Activated gamma-delta T cell treated with anti-CD3 and anti-CD28 coated beads, Interleukin-2, amount 50 U/mL, for 16 hours (primary cell): ENCODE measurements around the gene COG2.
"Not testable (repeated sequence)": the region's sequence is repeated elsewhere in the genome, so short reads cannot be mapped to it uniquely, and the experiment has no call there.

Experiments used
- DNase-seq: peaks from one replicate; pipeline ENCODE4 v3.0.0-alpha.2; 2020; ENCODE audit warnings: low read depth

The COG2 gene

DNA sequence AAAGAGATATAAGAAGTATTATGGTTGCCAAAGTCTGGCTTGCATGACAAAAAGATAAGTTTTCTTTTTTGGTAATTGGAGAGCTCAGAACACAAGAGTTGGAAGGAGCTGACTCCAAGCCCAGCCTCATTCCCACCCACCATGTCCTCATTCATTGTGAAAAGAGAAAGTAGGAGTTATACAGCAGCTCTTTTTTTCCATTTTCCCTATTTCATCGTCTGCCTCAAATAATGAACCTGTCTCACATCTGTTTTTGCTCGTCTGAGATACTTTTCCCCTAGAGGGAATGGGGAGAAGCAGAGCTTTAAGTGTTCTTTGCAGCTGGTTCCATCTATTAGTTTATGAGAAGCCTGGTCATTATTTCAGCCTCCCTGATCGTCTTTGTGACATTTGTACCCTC, 36.9 kb downstream of the COG2 start:
- DNase-seq, result no peak

- DNase-seq, result no peak
Measured at GRCh38 chr1:230679825-230680224, 37.5 kb downstream of the COG2 start.

GRCh38 chr1:230680300-230681025, 38.2 kb downstream of the COG2 start:
- DNase-seq, result no peak

GRCh38 chr1:230681599-230681998, 39.3 kb downstream of the COG2 start:
- DNase-seq, result no peak

GRCh38 chr1:230682274-230682673, 40.0 kb downstream of the COG2 start:
- DNase-seq, result no peak

GRCh38 chr1:230682882-230683610, 40.8 kb downstream of the COG2 start:
- DNase-seq, result no peak

DNA sequence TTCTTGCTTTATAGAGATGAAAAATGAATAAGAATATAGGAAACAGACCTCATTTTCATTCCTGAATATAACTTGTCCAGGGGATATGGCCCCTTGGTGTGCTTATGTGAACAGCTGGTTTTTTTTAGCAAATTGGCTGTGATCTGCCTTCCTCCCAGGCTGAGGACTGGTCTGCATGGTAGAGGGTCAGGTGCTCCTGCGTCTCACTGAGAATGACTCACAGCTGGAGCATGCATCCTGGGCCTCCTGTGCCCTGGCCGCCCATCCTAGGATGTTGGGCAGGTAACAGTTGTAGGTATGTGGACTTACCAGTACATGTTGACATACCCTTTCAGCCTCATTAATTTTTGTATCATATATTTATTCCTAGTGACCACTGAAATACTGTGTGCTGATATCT, 41.9 kb downstream of the COG2 start:
- DNase-seq, result no peak

DNA sequence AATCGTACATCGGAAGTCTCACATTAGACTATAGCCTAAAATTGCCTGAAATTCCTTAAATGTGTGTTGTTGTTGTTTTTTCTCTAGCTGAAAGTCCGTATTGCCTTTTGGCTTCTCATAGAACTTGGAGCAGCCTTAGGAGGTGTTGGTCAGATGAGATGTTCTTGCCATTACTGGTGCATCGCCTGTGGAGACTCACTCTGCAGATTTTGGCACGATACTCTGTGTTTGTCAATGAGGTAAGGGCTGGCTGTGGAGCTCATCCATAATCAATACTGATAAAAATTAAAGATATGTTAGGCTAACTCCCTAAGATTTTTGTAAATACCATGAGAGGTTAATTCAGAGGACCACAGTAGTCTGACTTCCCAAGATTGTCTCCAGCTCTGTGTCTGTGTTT, 42.7 kb downstream of the COG2 start:
- no peak for DNase-seq

DNA sequence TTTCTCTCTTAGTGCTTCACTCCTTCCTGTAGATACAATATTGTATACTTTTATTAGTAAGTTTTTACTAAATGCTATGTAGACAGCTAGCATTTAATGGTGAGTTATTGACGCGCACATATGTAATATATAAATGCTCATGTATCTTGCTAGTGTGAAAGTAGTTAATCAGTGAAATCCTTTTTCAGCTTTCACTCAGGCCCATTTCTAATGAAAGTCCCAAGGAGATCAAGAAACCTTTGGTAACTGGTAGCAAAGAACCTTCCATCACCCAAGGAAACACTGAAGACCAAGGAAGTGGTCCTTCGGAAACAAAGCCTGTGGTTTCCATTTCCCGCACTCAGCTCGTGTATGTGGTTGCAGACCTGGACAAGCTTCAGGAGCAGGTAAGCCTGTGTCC, 44.5 kb downstream of the COG2 start:
- DNase-seq, result no peak

DNA sequence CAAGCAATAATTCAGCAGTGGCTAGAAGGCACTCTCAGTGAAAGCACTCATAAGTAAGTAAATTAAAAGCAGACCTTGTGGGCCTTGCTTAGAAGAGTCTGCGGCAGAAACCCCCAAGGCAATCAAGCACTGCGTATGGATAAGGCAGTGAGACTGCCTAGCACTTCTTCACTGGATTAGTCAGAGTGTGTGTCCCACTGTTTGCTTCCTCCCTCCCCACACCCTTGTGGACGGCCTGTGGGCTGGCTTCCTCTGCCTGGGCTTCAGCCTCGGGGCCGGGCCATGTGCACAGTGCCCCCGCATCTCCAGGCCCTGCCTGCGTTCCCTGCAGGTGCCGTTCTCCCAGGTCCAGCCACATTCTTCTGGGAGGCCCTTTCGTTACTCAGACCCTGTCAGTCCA, 47.8 kb downstream of the COG2 start:
- DNase-seq, result no peak

- no peak for DNase-seq
Measured at GRCh38 chr1:230691615-230692014, 49.3 kb downstream of the COG2 start.

DNA sequence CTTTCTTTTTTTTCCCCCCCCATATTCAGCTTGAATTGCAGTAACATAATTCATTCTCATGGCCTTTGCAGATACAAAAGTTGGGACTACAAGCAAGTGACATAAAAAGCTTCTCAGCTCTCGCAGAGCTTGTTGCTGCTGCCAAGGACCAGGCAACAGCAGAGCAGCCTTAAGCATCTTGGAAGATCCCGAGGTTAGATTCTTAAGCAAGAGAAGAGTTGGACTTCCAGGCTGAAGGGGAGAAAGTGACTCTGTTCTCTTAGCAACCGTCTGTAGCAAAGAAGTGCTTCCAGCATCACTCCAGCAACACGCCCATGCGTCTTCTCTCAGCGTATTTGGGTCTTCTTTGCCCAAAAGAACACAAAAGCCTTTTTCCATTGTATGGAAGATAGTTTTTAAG, 50.9 kb downstream of the COG2 start:
- no peak for DNase-seq

GRCh38 chr1:230693777-230694176, 51.5 kb downstream of the COG2 start:
- no peak for DNase-seq

DNA sequence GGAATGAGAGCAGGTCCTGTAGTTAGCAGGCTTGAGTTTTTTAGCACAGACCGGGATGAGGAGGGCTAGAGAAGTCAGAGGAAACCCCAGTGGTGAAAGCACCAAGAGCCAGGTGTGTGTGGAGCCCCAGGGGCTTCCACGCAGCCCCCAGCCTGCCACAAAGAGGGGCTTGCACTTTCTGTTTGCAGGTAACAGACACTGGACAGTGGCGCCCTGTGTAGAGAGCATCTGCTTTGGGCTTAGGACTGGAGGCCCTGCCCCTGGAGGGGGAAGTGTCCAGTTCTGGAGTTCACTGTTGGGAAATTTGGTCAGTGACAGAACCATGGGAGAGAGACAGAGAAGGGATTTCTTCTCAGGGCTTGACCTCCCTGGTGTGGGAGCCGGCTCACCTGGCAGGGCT, 52.2 kb downstream of the COG2 start:
- DNase-seq, result no peak

DNA sequence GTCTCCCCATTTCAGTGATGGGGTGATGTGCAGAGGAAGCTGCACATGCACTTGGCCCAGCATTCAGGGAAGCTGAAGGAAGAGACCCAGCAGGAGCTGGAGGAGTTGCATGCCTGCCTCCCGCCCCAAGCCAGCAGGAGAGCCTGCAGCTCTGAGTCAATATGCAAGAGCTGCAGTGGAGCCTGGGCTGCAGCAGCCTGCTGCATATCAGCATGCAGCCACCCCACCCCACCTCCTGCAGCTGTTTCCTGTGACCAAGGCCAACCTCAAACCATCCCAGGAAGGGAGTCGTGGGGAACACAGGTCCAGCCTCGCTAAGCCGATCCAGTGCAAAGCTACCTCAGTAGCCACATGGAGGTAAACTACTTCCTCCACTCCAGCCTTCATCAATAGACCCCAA, 52.7 kb downstream of the COG2 start:
- no peak for DNase-seq

DNA sequence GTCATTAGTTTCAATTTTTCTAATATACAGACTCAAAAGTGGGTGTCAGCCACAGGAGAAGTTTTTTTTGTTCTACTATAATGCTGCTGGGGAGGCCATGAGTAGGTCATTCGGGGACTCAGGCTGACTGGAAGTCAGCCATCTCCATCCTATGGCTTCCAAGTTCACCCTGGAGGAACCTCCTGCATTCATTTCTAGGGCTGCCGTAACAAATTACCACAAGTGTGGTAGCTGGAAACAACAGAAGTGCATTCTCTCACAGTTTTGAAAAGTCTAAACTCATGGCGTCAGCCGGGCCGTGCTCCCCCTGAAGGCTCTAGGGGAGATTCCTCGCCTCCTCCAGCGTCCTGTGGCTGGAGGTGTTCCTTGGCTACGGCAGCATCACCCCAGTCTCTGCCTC, 53.9 kb downstream of the COG2 start:
- no peak for DNase-seq

DNA sequence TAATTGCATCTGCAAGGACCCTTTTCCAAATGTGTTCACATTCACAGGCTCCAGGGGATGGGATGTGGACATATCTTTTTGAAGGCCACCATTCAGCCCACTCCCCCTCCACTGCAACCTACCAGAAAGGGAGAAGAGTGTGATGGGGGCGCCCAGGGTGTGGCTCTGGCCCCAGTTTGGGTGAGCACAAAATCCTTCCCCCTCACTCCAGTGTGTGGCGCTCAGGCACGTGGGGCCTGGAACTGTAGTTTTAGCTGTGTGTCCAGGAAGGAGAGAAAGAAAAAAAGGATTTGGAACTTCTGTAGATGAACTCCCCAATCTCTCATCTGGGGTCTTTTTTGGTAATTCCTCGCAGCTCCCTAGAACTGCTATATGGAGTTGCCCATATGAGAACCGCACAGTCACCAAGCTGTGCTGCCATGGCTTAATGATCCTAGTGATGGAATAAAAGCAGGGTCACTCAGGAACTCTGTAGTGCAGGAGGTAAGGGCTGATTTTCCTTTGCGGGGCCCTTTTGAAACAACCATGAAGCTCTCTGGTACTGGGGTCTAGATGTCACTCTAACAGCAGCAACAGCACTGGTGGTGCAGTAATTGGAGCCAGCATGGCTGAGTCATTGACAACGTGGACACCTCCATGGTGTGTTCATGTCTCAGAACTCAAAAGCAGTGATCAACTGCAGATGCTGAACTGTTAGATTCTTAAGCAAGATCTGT, 54.6 kb downstream of the COG2 start:
- DNase-seq, result no peak

- no peak for DNase-seq
Measured at GRCh38 chr1:230698130-230698529, 55.8 kb downstream of the COG2 start.

- not testable (repeated sequence) for DNase-seq
Measured at GRCh38 chr1:230698964-230699363, 56.7 kb downstream of the COG2 start.

GRCh38 chr1:230699716-230700115, 57.4 kb downstream of the COG2 start:
- DNase-seq, result no peak

- no peak for DNase-seq
Measured at GRCh38 chr1:230700132-230700531, 57.9 kb downstream of the COG2 start.

DNA sequence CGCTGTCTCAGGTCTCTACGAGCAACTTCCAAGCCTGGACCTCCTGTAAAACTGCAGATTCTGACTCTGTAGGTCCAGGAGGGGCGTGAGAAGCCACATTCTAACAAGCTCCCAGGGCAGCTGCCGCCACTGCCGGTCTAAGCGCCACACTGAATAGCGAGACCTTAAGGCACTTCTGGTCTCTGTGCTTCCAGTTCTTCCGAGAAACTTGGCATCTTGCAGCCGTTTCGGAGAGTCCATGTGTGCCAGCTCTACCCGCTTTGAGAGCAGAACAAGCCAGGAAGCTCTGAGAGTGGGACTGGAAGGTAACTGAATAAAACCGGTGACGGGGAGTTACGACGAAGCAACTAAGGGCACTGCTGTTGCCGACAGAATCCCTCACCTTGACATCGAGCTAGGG, 59.2 kb downstream of the COG2 start:
- no peak for DNase-seq
